ENCODE measurements around the gene PNMA8C. TPM values are rescaled to one million over a fixed set of nuclear protein-coding genes. Genes with fewer than 3 reads are reported as not detected.

PNMA8C gene
- total RNA-seq, 1 experiment from 2014 or later: not detected

DNA sequence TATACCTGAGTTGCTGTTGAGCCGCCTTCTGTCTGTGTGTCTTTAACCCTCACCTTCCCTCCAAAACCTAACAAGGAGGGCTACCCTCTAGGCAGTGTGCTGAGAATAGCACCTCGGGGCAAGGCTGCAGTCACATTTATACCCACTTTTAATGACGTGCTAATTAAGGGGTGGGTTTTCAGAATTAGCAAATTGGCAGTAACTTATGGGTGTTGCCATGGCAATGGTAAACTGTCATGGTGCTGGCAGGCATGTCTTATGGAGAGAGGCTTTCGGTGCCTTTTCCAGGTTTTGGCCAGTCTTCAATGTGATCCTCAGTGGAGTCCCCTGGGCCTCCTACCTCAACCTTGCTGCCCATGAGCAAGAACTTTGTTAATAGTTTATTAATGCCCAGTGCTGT lies 43.9 kb upstream of the PNMA8C start:
- no peak overlapping the region for H3K27ac ChIP-seq (ENCODE audit: low read length)
- H3K9me2 ChIP-seq (replicated peaks; ENCODE audit: low read length): no peaks in the 10 kb centered on the region
- no peaks in the 10 kb centered on the region for H4K20me1 ChIP-seq (ENCODE audit: low read length)
- POLR2A ChIA-PET (ENCODE audit: unreplicated experiment): no interaction called here
- H3K4me1 ChIP-seq (ENCODE audit: insufficient read depth, low read length): no peaks in the 10 kb centered on the region
- H3F3A ChIP-seq (ENCODE audit: low read length, unreplicated experiment): no peaks in the 10 kb centered on the region
- H3K9ac ChIP-seq (ENCODE audit: low read length): no peak overlapping the region
- H3K9me3 ChIP-seq (ENCODE audit: low read length): no peaks in the 10 kb centered on the region
- no peak for ATAC-seq
- H3K79me2 ChIP-seq (ENCODE audit: low read length): no peaks in the 10 kb centered on the region
- no TSS peak for BruUV-seq (replicated peaks)
- no peak overlapping the region for H2AFZ ChIP-seq (ENCODE audit: low read length)
- intact Hi-C loops (cut with micrococcal nuclease): no loop called here
- CTCF ChIA-PET: no interaction called here
- H3K4me3 ChIP-seq (ENCODE audit: low read length): no peak overlapping the region
- H3K36me3 ChIP-seq (ENCODE audit: low read depth, low read length): no peaks in the 10 kb centered on the region
- H3K27me3 ChIP-seq (ENCODE audit: low read length): no peaks in the 10 kb centered on the region
- no peak overlapping the region for H3K4me2 ChIP-seq (ENCODE audit: low read length)
- no peak for DNase-seq
- TF ChIP-seq EZH2 (IDR thresholded peaks at IDR 0.05; ENCODE audit: low read length, unreplicated experiment): no peak
- TF ChIP-seq EZH2phosphoT487 (IDR thresholded peaks at IDR 0.05; ENCODE audit: borderline replicate concordance, low read length): no peak
- TF ChIP-seq, protein P1, sequence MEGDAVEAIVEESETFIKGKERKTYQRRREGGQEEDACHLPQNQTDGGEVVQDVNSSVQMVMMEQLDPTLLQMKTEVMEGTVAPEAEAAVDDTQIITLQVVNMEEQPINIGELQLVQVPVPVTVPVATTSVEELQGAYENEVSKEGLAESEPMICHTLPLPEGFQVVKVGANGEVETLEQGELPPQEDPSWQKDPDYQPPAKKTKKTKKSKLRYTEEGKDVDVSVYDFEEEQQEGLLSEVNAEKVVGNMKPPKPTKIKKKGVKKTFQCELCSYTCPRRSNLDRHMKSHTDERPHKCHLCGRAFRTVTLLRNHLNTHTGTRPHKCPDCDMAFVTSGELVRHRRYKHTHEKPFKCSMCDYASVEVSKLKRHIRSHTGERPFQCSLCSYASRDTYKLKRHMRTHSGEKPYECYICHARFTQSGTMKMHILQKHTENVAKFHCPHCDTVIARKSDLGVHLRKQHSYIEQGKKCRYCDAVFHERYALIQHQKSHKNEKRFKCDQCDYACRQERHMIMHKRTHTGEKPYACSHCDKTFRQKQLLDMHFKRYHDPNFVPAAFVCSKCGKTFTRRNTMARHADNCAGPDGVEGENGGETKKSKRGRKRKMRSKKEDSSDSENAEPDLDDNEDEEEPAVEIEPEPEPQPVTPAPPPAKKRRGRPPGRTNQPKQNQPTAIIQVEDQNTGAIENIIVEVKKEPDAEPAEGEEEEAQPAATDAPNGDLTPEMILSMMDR (conservative IDR thresholded peaks at IDR 0.05; ENCODE audit: low read depth, low read length): no peak

GRCh38 chr19:46471811-46472543 lies 43.2 kb upstream of the PNMA8C start:
- ChIA-PET CTCF (no interaction called here), POLR2A (ENCODE audit: unreplicated experiment) (no interaction called here)
- Histone ChIP-seq H3F3A (ENCODE audit: low read length, unreplicated experiment) (no peaks in the 10 kb centered on the region), H3K27me3 (ENCODE audit: low read length) (no peaks in the 10 kb centered on the region), H3K36me3 (ENCODE audit: low read depth, low read length) (no peaks in the 10 kb centered on the region), H4K20me1 (ENCODE audit: low read length) (no peaks in the 10 kb centered on the region), H3K4me1 (ENCODE audit: insufficient read depth, low read length) (peaks cover 3% of the 10 kb centered on the region; the same call in 1 of the 2 replicates), H3K4me3 (ENCODE audit: low read length) (no peak overlapping the region), H3K9ac (ENCODE audit: low read length) (no peak overlapping the region), H3K4me2 (ENCODE audit: low read length) (no peak overlapping the region), H3K27ac (ENCODE audit: low read length) (no peak overlapping the region), H3K9me3 (ENCODE audit: low read length) (no peaks in the 10 kb centered on the region), H3K79me2 (ENCODE audit: low read length) (no peaks in the 10 kb centered on the region), H2AFZ (ENCODE audit: low read length) (no peak overlapping the region), H3K9me2 (replicated peaks; ENCODE audit: low read length) (no peaks in the 10 kb centered on the region)
- no TSS peak for BruUV-seq (replicated peaks)
- intact Hi-C loops (cut with micrococcal nuclease): no loop called here
- ATAC-seq: no peak
- TF ChIP-seq EZH2 (IDR thresholded peaks at IDR 0.05; ENCODE audit: low read length, unreplicated experiment) (no peak), EZH2phosphoT487 (IDR thresholded peaks at IDR 0.05; ENCODE audit: borderline replicate concordance, low read length) (no peak)
- TF ChIP-seq, protein P1 (conservative IDR thresholded peaks at IDR 0.05; ENCODE audit: low read depth, low read length): no peak
- no peak for DNase-seq

DNA sequence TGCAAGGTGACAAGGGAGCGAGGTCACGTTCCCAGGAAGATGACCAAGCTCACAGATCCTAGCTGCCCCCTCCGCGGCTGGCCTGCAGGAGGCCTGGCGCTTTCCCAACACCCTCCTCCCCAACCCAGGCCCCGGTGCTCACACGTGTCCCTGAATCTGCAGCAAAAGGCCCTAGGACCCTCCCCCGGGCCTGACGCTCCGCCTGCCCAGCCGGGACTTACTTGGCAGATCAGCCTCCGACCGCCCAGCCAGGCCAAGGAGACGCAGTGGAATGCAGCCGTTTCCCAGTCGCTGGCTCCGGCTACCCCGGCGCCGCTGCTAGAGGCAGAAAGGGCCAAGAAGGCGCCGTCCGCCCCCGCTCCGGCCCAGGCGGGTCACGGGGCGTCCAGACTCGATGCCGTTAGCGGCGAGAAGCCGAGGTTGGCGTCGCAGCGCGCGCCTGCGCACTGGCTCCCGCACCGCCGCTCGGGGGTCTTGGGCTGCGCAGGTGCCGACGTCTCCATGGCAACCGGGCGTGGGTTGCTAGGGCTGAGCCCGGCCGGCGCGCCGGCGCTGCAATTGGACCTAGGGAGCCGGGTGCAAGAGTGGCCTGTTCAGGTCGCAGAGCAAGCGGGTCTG lies 42.5 kb upstream of the PNMA8C start, which contains the start of gene PNMA8A:
TSS of gene PNMA8A (minus strand) at position 448 of the 618 bp plus-strand sequence. CDS start 528 bp downstream, outside the sequence.
- Histone ChIP-seq H3K4me2 (ENCODE audit: low read length) (no peak within 1 kb of the TSS), H3K36me3 (ENCODE audit: low read depth, low read length) (no peaks in the 10 kb centered on the region), H2AFZ (ENCODE audit: low read length) (no peak within 1 kb of the TSS), H3K4me1 (ENCODE audit: insufficient read depth, low read length) (peaks cover 8% of the 10 kb centered on the region), H3K4me3 (ENCODE audit: low read length) (no peak within 1 kb of the TSS), H3K27me3 (ENCODE audit: low read length) (no peaks in the 10 kb centered on the region), H3K79me2 (ENCODE audit: low read length) (no peaks in the 10 kb centered on the region), H4K20me1 (ENCODE audit: low read length) (no peaks in the 10 kb centered on the region), H3K9me2 (replicated peaks; ENCODE audit: low read length) (no peaks in the 10 kb centered on the region), H3K27ac (ENCODE audit: low read length) (no peak within 1 kb of the TSS), H3F3A (ENCODE audit: low read length, unreplicated experiment) (no peaks in the 10 kb centered on the region), H3K9ac (ENCODE audit: low read length) (no peak within 1 kb of the TSS), H3K9me3 (ENCODE audit: low read length) (no peaks in the 10 kb centered on the region)
- no peak for ATAC-seq
- no TSS peak for BruUV-seq (replicated peaks)
- DNase-seq: no peak
- TF ChIP-seq EZH2 (IDR thresholded peaks at IDR 0.05; ENCODE audit: low read length, unreplicated experiment) (no peak), EZH2phosphoT487 (IDR thresholded peaks at IDR 0.05; ENCODE audit: borderline replicate concordance, low read length) (no peak)
- TF ChIP-seq, protein P1 (conservative IDR thresholded peaks at IDR 0.05; ENCODE audit: low read depth, low read length): no peak
- ChIA-PET POLR2A (ENCODE audit: unreplicated experiment) (no interaction called here), CTCF (no interaction called here)
- intact Hi-C loops (cut with micrococcal nuclease): no loop called here

Data from PC-3 (cell line).